ENCODE data around the gene NAPSA.

NAPSA gene

DNA sequence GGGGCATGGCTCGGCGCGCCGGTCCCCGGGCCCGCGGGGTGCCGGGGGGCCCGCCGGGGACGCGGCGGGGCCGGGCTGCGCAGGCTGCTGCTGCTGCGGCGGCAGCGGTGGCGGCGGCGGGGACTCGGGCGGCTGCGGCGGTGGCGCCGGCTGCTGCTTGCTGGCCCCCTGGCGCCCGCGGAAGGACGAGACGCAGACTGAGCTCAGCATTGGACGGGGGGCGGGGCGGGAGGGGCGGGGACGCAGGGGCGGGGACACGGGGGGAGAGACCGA, 36.6 kb downstream of the NAPSA start:
- Histone ChIP-seq H3K4me1 (ENCODE audit: low read depth, poor library complexity, severe bottlenecking) (no peaks in the 10 kb centered on the region), H3K27ac (no peak overlapping the region), H3K4me2 (no peak overlapping the region), H3K4me3 (IDR thresholded peaks at IDR 0.05; ENCODE audit: insufficient read depth, low read depth, low read length) (no peak overlapping the region), H2AFZ (ENCODE audit: low read depth) (no peak overlapping the region), H3K79me2 (ENCODE audit: insufficient read depth, low read depth) (no peaks in the 10 kb centered on the region), H3K36me3 (ENCODE audit: insufficient read depth) (no peaks in the 10 kb centered on the region), H3K9ac (no peak overlapping the region), H3K27me3 (ENCODE audit: insufficient read depth, low read depth) (peaks cover 33% of the 10 kb centered on the region), H4K20me1 (ENCODE audit: insufficient read depth) (no peaks in the 10 kb centered on the region)
- TF ChIP-seq, protein P1, sequence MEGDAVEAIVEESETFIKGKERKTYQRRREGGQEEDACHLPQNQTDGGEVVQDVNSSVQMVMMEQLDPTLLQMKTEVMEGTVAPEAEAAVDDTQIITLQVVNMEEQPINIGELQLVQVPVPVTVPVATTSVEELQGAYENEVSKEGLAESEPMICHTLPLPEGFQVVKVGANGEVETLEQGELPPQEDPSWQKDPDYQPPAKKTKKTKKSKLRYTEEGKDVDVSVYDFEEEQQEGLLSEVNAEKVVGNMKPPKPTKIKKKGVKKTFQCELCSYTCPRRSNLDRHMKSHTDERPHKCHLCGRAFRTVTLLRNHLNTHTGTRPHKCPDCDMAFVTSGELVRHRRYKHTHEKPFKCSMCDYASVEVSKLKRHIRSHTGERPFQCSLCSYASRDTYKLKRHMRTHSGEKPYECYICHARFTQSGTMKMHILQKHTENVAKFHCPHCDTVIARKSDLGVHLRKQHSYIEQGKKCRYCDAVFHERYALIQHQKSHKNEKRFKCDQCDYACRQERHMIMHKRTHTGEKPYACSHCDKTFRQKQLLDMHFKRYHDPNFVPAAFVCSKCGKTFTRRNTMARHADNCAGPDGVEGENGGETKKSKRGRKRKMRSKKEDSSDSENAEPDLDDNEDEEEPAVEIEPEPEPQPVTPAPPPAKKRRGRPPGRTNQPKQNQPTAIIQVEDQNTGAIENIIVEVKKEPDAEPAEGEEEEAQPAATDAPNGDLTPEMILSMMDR (conservative IDR thresholded peaks at IDR 0.05; ENCODE audit: low read depth, low read length): no peak

DNA sequence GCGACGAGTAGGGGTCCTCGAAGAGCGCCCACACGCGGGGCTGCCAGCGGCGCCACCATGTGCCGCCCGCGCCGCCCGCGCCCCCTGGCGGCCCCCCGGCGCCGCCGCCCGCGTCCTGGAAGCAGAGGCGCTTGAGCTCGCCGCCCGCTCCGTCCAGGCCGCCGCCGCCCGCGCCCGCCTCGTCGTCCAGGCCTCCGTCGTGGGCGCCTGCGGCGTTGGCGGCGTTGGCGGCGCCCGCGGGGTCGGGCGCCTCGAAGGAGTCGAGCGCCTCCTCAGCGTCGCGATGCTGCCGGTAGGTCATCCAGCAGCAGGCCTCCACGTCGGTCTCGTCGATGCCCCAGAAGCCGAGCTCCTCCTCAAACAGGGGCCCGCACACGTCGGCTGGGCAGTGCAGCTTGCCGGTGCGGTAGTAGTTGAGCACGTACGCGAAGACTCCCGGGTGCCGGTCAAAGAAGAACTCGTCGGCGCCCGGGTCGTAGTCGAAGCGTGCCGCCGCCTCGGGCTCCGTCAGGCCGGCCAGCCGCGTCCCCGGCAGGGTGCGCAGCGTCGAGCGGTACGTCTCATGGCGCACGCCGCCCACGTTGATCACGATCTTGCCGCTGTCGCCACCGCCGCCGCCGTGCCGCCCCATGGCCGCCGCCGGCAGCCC, 37.1 kb downstream of the NAPSA start:
- Histone ChIP-seq H3K36me3 (ENCODE audit: insufficient read depth) (no peaks in the 10 kb centered on the region), H2AFZ (ENCODE audit: low read depth) (no peak overlapping the region), H3K4me2 (no peak overlapping the region), H3K27ac (no peak overlapping the region), H3K4me1 (ENCODE audit: low read depth, poor library complexity, severe bottlenecking) (no peaks in the 10 kb centered on the region), H3K4me3 (IDR thresholded peaks at IDR 0.05; ENCODE audit: insufficient read depth, low read depth, low read length) (no peak overlapping the region), H3K9ac (no peak overlapping the region), H4K20me1 (ENCODE audit: insufficient read depth) (no peaks in the 10 kb centered on the region), H3K27me3 (ENCODE audit: insufficient read depth, low read depth) (peaks cover 38% of the 10 kb centered on the region), H3K79me2 (ENCODE audit: insufficient read depth, low read depth) (no peaks in the 10 kb centered on the region)
- TF ChIP-seq, protein P1 (conservative IDR thresholded peaks at IDR 0.05; ENCODE audit: low read depth, low read length): no peak

DNA sequence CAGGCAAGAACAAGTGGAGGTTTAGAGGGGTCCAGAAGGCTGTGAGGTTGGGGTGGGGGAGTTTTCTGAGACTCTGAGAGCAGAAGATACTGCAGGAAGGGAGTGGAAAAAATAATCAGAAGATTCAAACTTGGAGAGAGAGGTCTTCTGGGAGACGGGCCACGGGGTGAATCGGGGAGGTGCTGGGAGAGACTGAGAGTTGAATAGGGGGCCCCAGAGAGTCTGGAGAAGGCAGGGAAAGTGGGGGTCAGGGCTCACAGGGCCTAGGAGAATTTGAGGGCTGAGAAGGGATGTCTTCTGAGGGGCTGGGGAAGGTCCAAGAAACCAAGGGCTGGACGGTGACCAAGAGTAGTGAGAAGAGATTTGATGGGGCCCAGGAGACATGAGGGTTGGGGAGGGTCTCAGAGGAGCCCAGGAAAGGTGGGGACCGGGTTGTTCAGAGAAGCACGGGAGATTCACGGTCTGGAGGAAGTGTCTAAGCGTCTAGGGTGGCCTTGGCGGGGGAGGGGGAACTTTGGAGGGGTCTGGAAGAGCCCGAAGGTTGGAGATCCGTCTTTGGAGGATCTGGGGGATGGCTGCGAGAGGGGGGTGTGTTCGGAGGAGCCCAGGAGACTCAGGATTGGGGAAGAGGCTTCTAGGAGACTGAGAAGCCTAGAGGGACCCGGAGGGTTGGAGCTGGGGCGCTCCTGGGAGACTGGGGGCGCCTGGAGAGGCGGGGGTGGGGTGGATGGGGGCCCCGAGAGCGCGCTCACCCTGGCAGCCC, 37.8 kb downstream of the NAPSA start:
- no peaks in the 10 kb centered on the region for H3K4me1 ChIP-seq (ENCODE audit: low read depth, poor library complexity, severe bottlenecking)
- TF ChIP-seq, protein P1 (conservative IDR thresholded peaks at IDR 0.05; ENCODE audit: low read depth, low read length): no peak
- no peak overlapping the region for H3K9ac ChIP-seq
- no peak overlapping the region for H3K27ac ChIP-seq
- no peak overlapping the region for H3K4me3 ChIP-seq (IDR thresholded peaks at IDR 0.05; ENCODE audit: insufficient read depth, low read depth, low read length)
- no peaks in the 10 kb centered on the region for H4K20me1 ChIP-seq (ENCODE audit: insufficient read depth)
- H3K79me2 ChIP-seq (ENCODE audit: insufficient read depth, low read depth): no peaks in the 10 kb centered on the region
- H3K27me3 ChIP-seq (ENCODE audit: insufficient read depth, low read depth): peaks cover 38% of the 10 kb centered on the region
- H2AFZ ChIP-seq (ENCODE audit: low read depth): no peak overlapping the region
- no peaks in the 10 kb centered on the region for H3K36me3 ChIP-seq (ENCODE audit: insufficient read depth)
- no peak overlapping the region for H3K4me2 ChIP-seq

DNA sequence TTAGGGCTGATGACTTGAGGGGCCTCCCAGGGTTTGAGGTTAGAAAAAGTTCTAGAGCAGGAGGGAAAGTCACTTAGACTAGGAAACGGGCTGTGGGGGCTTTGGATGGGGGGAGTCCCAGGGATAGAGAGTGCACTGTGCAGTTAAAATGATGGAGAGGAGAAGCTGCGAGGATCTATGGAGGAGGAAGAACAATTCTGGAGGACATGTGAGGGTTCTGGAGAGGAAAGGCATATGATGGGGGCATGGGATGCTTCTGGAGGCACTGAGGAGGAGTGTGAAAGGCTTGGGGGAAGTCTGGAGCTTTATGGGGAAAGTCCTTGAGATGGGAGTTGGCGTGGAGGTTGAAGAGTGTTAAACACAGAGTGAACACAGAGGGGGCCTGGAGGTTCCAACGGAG, 38.4 kb downstream of the NAPSA start:
- Histone ChIP-seq H3K79me2 (ENCODE audit: insufficient read depth, low read depth) (no peaks in the 10 kb centered on the region), H3K27me3 (ENCODE audit: insufficient read depth, low read depth) (peaks cover 39% of the 10 kb centered on the region), H4K20me1 (ENCODE audit: insufficient read depth) (no peaks in the 10 kb centered on the region), H3K4me3 (IDR thresholded peaks at IDR 0.05; ENCODE audit: insufficient read depth, low read depth, low read length) (no peak overlapping the region), H3K9ac (no peak overlapping the region), H3K27ac (no peak overlapping the region), H2AFZ (ENCODE audit: low read depth) (no peak overlapping the region), H3K4me1 (ENCODE audit: low read depth, poor library complexity, severe bottlenecking) (no peaks in the 10 kb centered on the region), H3K36me3 (ENCODE audit: insufficient read depth) (no peaks in the 10 kb centered on the region), H3K4me2 (no peak overlapping the region)
- TF ChIP-seq, protein P1 (conservative IDR thresholded peaks at IDR 0.05; ENCODE audit: low read depth, low read length): no peak
